K562 (cell line): ENCODE results near the gene BEND5. TPM values are rescaled to one million over a fixed set of nuclear protein-coding genes. Genes with fewer than 3 reads are reported as not detected.

ENCODE experiments used
- ATAC-seq: fragments of 200-7000 bp; cut with Tn5 transposase; 3 replicates; pipeline ENCODE4 v1.9.1; 2020; ENCODE audit warnings: moderate library complexity
- BruUV-seq: library from RNA; stranded (reverse); fragments of 400-500 nt; replicated peaks from 2 replicates; lab custom pipeline; 2021; lab: Mats Ljungman, UMichigan
- CTCF ChIA-PET: fragments of 300-600 bp; formaldehyde crosslinking; extraction: SDS; loops from one replicate; lab custom pipeline; 2021; ENCODE audit warnings: low intra/inter-chr PET ratio; lab: Yijun Ruan, JAX
- POLR2A ChIA-PET: fragments of 300-600, 350-650 bp; sonication (Branson Sonifier 250); formaldehyde crosslinking; extraction: SDS; loops from one replicate; lab custom pipeline; 2021; ENCODE audit warnings: antibody characterized with exemption, inconsistent platforms; lab: Yijun Ruan, JAX
- DNase-seq, 4 experiments: peaks; one replicate each; pipeline versions ENCODE4 v3.0.0 to v3.0.0-alpha.2; 2011 to 2018; ENCODE audit warnings: low spot score in 3 of 4, mixed read lengths in 3 of 4; ENCODE audit errors: extremely low read depth in 1 of 4
- FAIRE-seq: peaks from 2 replicates; lab custom pipeline; 2011; peaks lifted over from hg19 to GRCh38; lab: Jason Lieb, UNC
- H2AFZ ChIP-seq: 2 replicates; pipeline ENCODE4 v1.6.0; 2011; ENCODE audit warnings: low read depth, low read length, control low read depth, inconsistent platforms
- H3K27ac ChIP-seq: fragments of 200-600 bp; 3 replicates; pipeline ENCODE4 v1.8.0; 2011; ENCODE audit warnings: low read depth, mild to moderate bottlenecking, control low read depth, inconsistent platforms, low read length, moderate library complexity, mixed read lengths; ENCODE audit errors: extremely low read depth
- H3K27me3 ChIP-seq, 2 experiments: fragments of 300-600 bp in 1 of 2; 2 replicates in 1 of 2; 3 replicates in 1 of 2; pipeline versions ENCODE4 v1.6.0 to v1.8.0; 2011; ENCODE audit warnings: inconsistent platforms in 2 of 2, low read length in 2 of 2, mild to moderate bottlenecking in 1 of 2, mixed read lengths in 1 of 2, moderate library complexity in 1 of 2; ENCODE audit not compliant: control insufficient read depth in 2 of 2, insufficient read depth in 2 of 2
- H3K36me3 ChIP-seq: fragments of 300-600 bp; 3 replicates; pipeline ENCODE4 v1.8.0; 2011; ENCODE audit warnings: mild to moderate bottlenecking, low read length, inconsistent platforms; ENCODE audit not compliant: control insufficient read depth, insufficient read depth
- H3K4me1 ChIP-seq, 2 experiments: fragments of 200-600 bp in 1 of 2; replicated peaks in 1 of 2; 2 replicates in 1 of 2; 3 replicates in 1 of 2; pipeline versions ENCODE4 v1.5.1 to v1.8.0; 2011; ENCODE audit warnings: inconsistent platforms in 2 of 2, low read length in 2 of 2, mild to moderate bottlenecking in 1 of 2, mixed read lengths in 1 of 2, moderate library complexity in 1 of 2; ENCODE audit not compliant: control insufficient read depth in 2 of 2, insufficient read depth in 2 of 2
- H3K4me2 ChIP-seq: 2 replicates; pipeline ENCODE4 v1.6.1; 2011; ENCODE audit warnings: low read length, control low read depth, inconsistent platforms, mixed read lengths; ENCODE audit not compliant: insufficient read depth
- H3K4me3 ChIP-seq: fragments of 200-600 bp; sonication (generic), shearing (Covaris generic); 2 replicates; pipeline ENCODE4 v1.5.1; 2016; ENCODE audit warnings: control low read depth, inconsistent platforms
- H3K79me2 ChIP-seq: fragments of 200-600 bp; 3 replicates; pipeline ENCODE4 v1.8.0; 2011; ENCODE audit warnings: low read length, inconsistent platforms; ENCODE audit not compliant: control insufficient read depth, insufficient read depth
- H3K9ac ChIP-seq, 2 experiments: 2 replicates each; pipeline versions ENCODE4 v1.6.0 to v1.6.1; 2011; ENCODE audit warnings: low read depth in 2 of 2, low read length in 2 of 2, control low read depth in 1 of 2, inconsistent platforms in 1 of 2, mild to moderate bottlenecking in 1 of 2, mixed read lengths in 1 of 2; ENCODE audit not compliant: insufficient read depth in 1 of 2
- H3K9me1 ChIP-seq: one replicate; pipeline ENCODE4 v1.6.0; 2011; ENCODE audit warnings: inconsistent platforms, mild to moderate bottlenecking, low read length, moderate library complexity; ENCODE audit not compliant: control insufficient read depth, insufficient read depth
- H3K9me3 ChIP-seq: replicated peaks from 2 replicates; pipeline ENCODE4 v1.5.1; 2011; ENCODE audit warnings: low read depth, low read length, inconsistent platforms; ENCODE audit not compliant: control insufficient read depth, insufficient read depth
- H4K20me1 ChIP-seq: replicated peaks from 2 replicates; pipeline ENCODE4 v1.6.1; 2011; ENCODE audit warnings: low read length, inconsistent platforms, mixed read lengths; ENCODE audit not compliant: control insufficient read depth, insufficient read depth
- CHD4 ChIP-seq: fragments of 200-600 bp; sonication (generic); IDR thresholded peaks from 3 replicates; pipeline ENCODE4 v1.6.1; 2012; ENCODE audit warnings: low read depth, mild to moderate bottlenecking, mixed read lengths, low read length, inconsistent platforms; ENCODE audit not compliant: insufficient read depth, insufficient replicate concordance, poor library complexity, severe bottlenecking
- DEAF1 ChIP-seq: fragments of 450-650 bp; formaldehyde crosslinking; IDR thresholded peaks from 2 replicates; pipeline ENCODE4 v1.4.0; 2020; ENCODE audit warnings: mild to moderate bottlenecking, moderate library complexity
- EWSR1 ChIP-seq: fragments of 450-650 bp; IDR thresholded peaks from 2 replicates; pipeline ENCODE4 v1.6.1; 2018; ENCODE audit warnings: borderline replicate concordance, mild to moderate bottlenecking, low read depth, moderate library complexity; ENCODE audit not compliant: partially characterized antibody
- HDAC8 ChIP-seq: fragments of 450-650 bp; IDR thresholded peaks from 2 replicates; pipeline ENCODE4 v1.6.1; 2016; ENCODE audit warnings: mild to moderate bottlenecking, missing genetic modification characterization, moderate library complexity, missing compliant biosample characterization
- MED1 ChIP-seq: sonication (generic); formaldehyde crosslinking; IDR thresholded peaks from 2 replicates; pipeline ENCODE4 v1.8.1; 2023; ENCODE audit warnings: missing genetic modification reagents, borderline replicate concordance
- RNF219 ChIP-seq: fragments of 250-450 bp; sonication (Bioruptor Pico); IDR thresholded peaks from 2 replicates; pipeline ENCODE4 v1.5.0; 2022; ENCODE audit warnings: mild to moderate bottlenecking
- SMARCC2 ChIP-seq: fragments of 450-650 bp; IDR thresholded peaks from 2 replicates; pipeline ENCODE4 v1.6.1; 2017; ENCODE audit warnings: antibody characterized with exemption, moderate library complexity, mild to moderate bottlenecking, low read depth
- ZNF436 ChIP-seq: fragments of 250-450, 450-650 bp; sonication (Bioruptor Pico); formaldehyde crosslinking; IDR thresholded peaks from 2 replicates; pipeline ENCODE4 v1.7.0; 2020; ENCODE audit warnings: mild to moderate bottlenecking
- ZNF668 ChIP-seq: fragments of 250-450 bp; sonication (Bioruptor Pico); IDR thresholded peaks from 2 replicates; pipeline ENCODE4 v1.8.0; 2022; ENCODE audit warnings: mild to moderate bottlenecking, inconsistent platforms
- ZNF79 ChIP-seq: fragments of 250-450 bp; sonication (Bioruptor Pico); IDR thresholded peaks from 2 replicates; pipeline ENCODE4 v1.4.0; 2020; ENCODE audit warnings: low read depth, mild to moderate bottlenecking, moderate library complexity
- WGBS: fragments of 100-300 bp; shearing (Covaris generic); methylation state at CpG from one replicate; pipeline ENCODE4 v1.1.6; 2016; ENCODE audit warnings: low coverage, mixed read lengths; ENCODE audit not compliant: insufficient coverage; ENCODE audit errors: missing lambda C conversion rate; 5-methylcytosine and 5-hydroxymethylcytosine counted together
- in situ Hi-C: fragments of 300-500 bp; cut with MboI; formaldehyde crosslinking; loops from 4 replicates; pipeline ENCODE4 v1.15.0; 2018; ENCODE audit warnings: inconsistent platforms, mixed read lengths
- intact Hi-C: fragments of 100-400 bp; cut with micrococcal nuclease; formaldehyde crosslinking; loops from 2 replicates; pipeline ENCODE4 v1.14.2; 2022
- polyA plus RNA-seq, 8 experiments: library from polyadenylated mRNA; depleted of rRNA in 4 of 8; stranded (reverse) in 5 of 8; unstranded in 3 of 8; fragments of >200 nt; fragmentation: Nextera tagmentation in 2 of 8; fragmentation: Illumina TruSeq in 1 of 8; extraction: Ambion mirVana in 2 of 8; extraction: Trizol in 1 of 8; gene quantifications; 2 replicates each; pipeline versions ENCODE4 v1.2.1 to v1.2.3, GENCODE V29; 2011 to 2014; ENCODE audit warnings: inconsistent platforms in 1 of 8, missing spikeins in 1 of 8
- total RNA-seq, 7 experiments: library from RNA; depleted of rRNA in 6 of 7; stranded (reverse); fragments of >200 nt in 6 of 7; fragmentation: Illumina TruSeq in 2 of 7; extraction: Trizol in 2 of 7; gene quantifications; 2 replicates each; pipeline versions ENCODE4 v1.2.1 to v1.2.3, GENCODE V29; 2011 to 2021; ENCODE audit warnings: low replicate concordance in 1 of 7

BEND5 gene
- total and polyA plus RNA-seq, 9 of the 15 experiments (the other 6 are each of a cell fraction or from before 2014, with no cell fraction given) = not detected

GRCh38 chr1:48740621-48741020 is 36.1 kb downstream of the BEND5 start:
- in situ Hi-C loops (no loop called here), intact Hi-C loops (no loop called here)
- Histone ChIP-seq H3K9ac (no peak overlapping the region), H3K4me1 (no peaks in the 10 kb centered on the region), H2AFZ (no peak overlapping the region), H3K4me3 (no peak overlapping the region), H3K79me2 (no peaks in the 10 kb centered on the region), H3K9me3 (no peaks in the 10 kb centered on the region; the same call in 1 of the 2 replicates), H4K20me1 (no peaks in the 10 kb centered on the region), H3K27me3 (no peaks in the 10 kb centered on the region), H3K4me2 (no peak overlapping the region), H3K36me3 (no peaks in the 10 kb centered on the region), H3K9me1 (no peaks in the 10 kb centered on the region), H3K27ac (no peak overlapping the region)
- DNase-seq (no peak), ATAC-seq (no peak), FAIRE-seq (no peak)
- WGBS = 0% methylated on average over 3 of the region's 3 CpGs
- CTCF ChIA-PET = no interaction called here
- no TSS peak for BruUV-seq
- TF ChIP-seq RNF219 (CRISPR knock-in tag) (no peak), ZNF668 (no peak), ZNF79 (CRISPR knock-in tag) (no peak), EWSR1 (no peak), HDAC8 (tag) (no peak), CHD4 (no peak), DEAF1 (no peak), MED1 (CRISPR knock-in tag) (no peak), SMARCC2 (no peak), ZNF436 (no peak)
- POLR2A ChIA-PET = interaction anchor here (0.6 kb wide), 1 partner anchor 428 kb away, joined by 3 read pairs; no protein-coding TSS in a partner anchor
